ENCODE measurements around the gene DDX4.
"Not testable (repeated sequence)": the region's sequence is repeated elsewhere in the genome, so short reads cannot be mapped to it uniquely, and the experiment has no call there.

Gene DDX4

GRCh38 chr5:55771175-55771655 is 33.4 kb downstream of the DDX4 start:
- peak; percentile 29 for DNase-seq (ENCODE audit: low read depth)
- H3K4me3 ChIP-seq (replicated peaks; ENCODE audit: low read depth, low read length) = no peak overlapping the region
- no peak for TF ChIP-seq CTCF (IDR thresholded peaks at IDR 0.05; ENCODE audit: low read length, missing control alignments)

DNA sequence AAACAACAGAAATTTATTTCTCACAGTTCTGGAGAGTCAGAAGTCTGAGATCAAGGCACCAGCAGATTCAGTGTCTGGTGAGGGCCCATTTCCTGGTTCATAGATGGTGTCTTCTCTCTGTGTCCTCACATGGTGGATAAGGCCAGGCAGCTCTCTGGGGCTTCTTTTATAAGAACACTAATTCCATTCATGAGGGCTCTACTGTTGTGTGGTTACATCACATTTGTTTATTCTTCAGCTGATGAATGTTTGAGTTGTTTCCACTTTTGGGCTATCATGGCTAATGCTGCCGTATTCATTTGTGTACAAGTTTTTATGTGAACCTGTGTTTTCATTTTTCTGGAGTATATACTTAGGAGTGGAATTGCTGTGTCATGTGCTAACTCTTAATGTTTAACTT is 35.2 kb downstream of the DDX4 start:
- no peak for TF ChIP-seq CTCF (IDR thresholded peaks at IDR 0.05; ENCODE audit: low read length, missing control alignments)
- no peak for DNase-seq (ENCODE audit: low read depth)
- no peak overlapping the region for H3K4me3 ChIP-seq (replicated peaks; ENCODE audit: low read depth, low read length)

DNA sequence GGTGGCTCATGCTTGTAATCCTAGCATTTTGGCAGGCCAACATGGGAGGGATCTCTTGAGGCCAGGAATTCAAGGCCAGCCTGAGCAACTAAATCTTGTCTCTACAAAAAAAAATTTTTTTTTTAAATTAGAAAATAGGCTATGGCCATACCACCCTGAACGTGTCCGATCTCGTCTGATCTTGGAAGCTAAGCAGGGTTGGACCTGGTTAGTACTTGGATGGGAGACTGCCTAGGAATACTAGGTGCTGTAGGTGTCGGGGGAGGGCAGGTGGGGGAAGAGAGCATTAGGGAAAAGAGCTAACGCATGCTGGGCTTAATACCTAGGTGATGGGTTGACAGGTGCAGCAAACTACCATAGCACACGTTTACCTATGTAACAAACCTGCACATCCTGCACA is 39.5 kb downstream of the DDX4 start:
- TF ChIP-seq CTCF (IDR thresholded peaks at IDR 0.05; ENCODE audit: low read length, missing control alignments) = no peak
- no peak for DNase-seq (ENCODE audit: low read depth)

DNA sequence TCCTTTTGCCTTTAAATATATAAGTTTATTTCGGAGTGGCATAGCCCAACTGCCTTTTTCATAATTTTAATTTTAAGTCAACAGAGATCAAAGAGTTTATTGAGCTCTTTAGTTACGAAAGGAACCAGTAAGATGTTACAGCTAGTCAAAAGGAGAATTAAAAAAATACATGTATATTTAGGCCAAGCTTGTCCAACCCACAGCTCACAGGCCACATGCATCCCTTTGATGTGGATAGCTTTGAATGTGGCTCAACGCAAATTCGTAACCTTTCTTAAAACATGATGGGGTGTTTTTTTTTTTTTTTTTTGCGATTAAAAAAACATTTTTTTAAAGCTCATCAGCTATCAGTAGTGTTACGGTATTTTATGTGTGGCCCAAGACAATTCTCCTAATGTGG is 63.1 kb downstream of the DDX4 start:
- H3K4me3 ChIP-seq (replicated peaks; ENCODE audit: low read depth, low read length) = no peak overlapping the region
- TF ChIP-seq CTCF (IDR thresholded peaks at IDR 0.05; ENCODE audit: low read length, missing control alignments) = no peak
- no peak for DNase-seq (ENCODE audit: low read depth)

More for the DNA sequence above, 39.5 kb downstream of the DDX4 start:
- no peak overlapping the region for H3K4me3 ChIP-seq (replicated peaks; ENCODE audit: low read depth, low read length)

GRCh38 chr5:55808814-55809213 is 71.0 kb downstream of the DDX4 start:
- not testable (repeated sequence) for H3K4me3 ChIP-seq (replicated peaks; ENCODE audit: low read depth, low read length); DNase-seq (ENCODE audit: low read depth)

- H3K4me3 ChIP-seq (replicated peaks; ENCODE audit: low read depth, low read length); DNase-seq (ENCODE audit: low read depth): not testable (repeated sequence)
These were observed 78.1 kb downstream of the DDX4 start for GRCh38 chr5:55815939-55816338.

DNA sequence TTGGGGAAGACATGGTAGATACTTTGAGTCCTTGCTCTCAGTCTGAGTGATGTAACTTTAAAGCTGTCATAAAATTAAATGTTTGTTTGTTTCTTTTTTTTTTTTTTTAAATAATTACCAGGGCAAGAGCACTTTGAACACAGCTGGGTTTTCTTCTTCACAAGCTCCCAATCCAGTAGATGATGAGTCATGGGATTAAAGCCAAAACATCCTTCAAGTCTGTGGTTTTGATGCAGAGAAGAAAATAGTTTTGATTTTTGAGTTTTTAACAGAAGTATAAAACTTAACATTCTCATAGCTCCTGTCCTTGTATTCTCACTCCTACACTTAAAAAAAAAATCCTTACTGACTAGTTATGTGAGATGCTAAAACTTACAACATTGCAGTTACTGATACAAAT is 78.5 kb downstream of the DDX4 start:
- DNase-seq (ENCODE audit: low read depth) = peak; percentile 85
- no peak for TF ChIP-seq CTCF (IDR thresholded peaks at IDR 0.05; ENCODE audit: low read length, missing control alignments)

GRCh38 chr5:55817030-55817429 is 79.2 kb downstream of the DDX4 start:
- H3K4me3 ChIP-seq (replicated peaks; ENCODE audit: low read depth, low read length) = no peak overlapping the region
- DNase-seq (ENCODE audit: low read depth) = peak; percentile 23
- TF ChIP-seq CTCF (IDR thresholded peaks at IDR 0.05; ENCODE audit: low read length, missing control alignments) = no peak

More for the DNA sequence above, 78.5 kb downstream of the DDX4 start:
- no peak overlapping the region for H3K4me3 ChIP-seq (replicated peaks; ENCODE audit: low read depth, low read length)
